HG02973 (cell line): ENCODE results near the gene DHRS2.
"Not testable (repeated sequence)": the region's sequence is repeated elsewhere in the genome, so short reads cannot be mapped to it uniquely, and the experiment has no call there.

Source experiments
- ATAC-seq: cut with Tn5 transposase; IDR thresholded peaks from one replicate; pipeline ENCODE4 v1.9.1; 2021; ENCODE audit warnings: moderate library complexity; ENCODE audit not compliant: unreplicated experiment

The DHRS2 gene

DNA sequence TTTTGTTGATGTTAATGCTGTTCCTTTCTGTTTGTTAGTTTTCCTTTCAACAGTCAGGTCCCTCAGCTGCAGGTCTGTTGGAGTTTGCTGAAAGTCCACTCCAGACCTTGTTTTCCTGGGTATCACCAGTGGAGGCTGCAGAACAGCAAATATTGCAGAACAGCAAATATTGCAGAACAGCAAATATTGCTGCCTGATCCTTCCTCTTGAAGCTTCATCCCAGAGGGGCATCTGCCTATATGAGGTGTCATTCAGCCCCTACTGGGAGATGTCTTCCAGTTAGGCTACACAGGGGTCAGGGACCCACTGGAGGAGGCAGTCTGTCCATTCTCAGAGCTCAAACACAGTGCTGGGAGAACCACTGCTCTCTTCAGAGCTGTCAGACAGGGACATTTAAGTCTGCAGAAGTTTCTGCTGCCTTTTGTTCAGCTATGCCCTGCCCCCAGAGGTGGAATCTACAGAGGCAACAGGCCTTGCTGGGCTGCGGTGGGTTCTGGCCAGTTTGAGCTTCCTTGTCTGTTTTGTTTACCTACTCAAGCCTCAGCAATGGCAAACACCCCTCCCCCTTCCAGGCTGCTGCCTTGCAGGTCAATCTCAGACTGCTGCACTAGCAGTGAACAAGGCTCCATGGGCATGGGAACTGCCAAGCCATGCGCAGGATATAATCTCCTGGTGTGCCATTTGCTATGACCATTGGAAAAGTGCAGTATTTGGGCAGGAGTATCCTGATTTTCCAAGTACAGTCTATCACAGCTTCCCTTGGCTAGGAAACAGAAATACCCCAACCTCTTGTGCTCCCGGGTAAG is 53.7 kb downstream of the DHRS2 start:
- not testable (repeated sequence) for ATAC-seq

DNA sequence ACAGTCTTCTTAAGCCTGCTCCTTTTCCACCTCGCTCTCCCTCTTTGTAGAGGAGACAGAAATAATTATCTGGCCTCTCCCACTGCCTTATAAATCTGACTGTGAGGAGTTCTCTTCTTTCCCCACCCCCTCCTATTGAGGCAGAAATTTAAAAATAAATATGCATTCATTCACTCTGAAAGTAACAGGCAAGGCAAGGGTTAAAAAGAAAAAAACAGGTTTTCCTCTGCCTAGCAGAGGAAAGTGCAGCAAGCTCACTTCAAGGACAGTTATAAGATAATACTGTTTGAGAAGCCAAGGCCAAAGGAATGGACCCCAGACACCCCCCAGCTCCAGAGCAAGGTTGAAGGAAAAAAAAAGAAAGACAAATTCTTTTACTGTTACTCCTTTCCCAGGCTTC is 56.3 kb downstream of the DHRS2 start:
- no peak for ATAC-seq

DNA sequence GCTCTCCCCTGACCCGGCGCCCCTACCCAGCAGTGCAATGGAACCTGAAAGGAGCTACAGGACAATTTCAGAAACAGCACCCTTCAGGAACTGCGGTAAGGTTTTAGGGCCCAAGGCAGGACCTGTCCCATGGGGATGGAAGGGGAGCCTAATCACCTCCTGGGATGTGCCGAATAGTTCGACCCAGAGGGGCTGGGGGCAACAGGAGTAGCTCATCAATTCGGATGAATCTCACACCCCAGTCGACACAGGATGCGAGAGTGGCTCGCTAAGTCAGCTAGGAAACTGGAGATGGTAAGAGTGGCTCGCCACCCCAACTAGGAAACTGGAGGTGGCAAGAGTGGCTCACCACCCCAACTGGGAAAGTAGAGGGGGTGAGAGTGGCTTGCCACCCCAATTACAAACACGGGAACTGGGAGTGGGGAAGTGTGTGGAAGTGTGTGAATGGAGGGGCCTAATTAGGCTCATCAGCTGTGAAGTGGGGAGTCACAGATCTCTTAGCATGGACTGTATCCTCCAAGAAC is 57.1 kb downstream of the DHRS2 start:
- ATAC-seq, result no peak

DNA sequence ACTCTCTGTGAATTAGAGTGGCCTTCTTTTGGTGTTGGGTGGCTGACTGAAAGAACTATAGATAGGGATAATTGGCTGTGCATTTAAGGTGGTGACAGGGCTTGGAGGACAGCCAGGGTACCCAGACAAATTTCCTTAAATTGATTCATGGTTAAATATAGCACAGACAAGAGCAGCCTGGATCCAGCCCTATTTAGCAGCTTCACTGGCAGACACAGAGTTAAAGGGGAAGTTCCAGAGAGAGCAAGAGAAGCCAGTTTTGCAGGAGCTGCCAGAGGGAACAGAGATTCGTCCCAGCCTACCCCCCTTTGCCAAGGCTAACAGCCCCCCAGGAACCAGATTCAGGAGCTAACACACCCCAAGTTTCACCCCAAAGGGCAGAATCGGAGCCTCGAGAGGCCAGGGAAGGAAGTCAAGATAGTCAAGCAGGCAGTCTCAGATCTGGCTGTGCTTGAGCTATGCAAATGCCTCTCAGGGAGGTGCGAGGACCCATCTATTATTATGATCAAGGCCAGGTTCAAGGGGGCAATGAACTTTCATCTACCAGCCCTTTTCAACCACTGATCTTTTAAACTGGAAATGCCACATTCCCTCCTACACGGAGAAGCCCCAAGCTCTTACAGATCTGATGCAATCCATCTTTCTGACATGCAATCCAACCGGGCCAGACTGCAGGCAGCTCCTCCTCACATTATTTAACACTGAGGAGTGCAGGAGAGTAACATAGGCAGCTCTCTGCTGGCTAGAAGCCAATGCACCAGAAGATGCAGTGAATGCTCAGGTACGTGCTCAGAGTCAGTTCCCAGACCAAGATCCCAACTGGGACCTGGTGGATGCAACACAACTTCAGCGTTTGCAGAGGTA is 58.2 kb downstream of the DHRS2 start:
- ATAC-seq, result no peak
